GM18907 (cell line): ENCODE measurements around the gene LACTBL1.

ENCODE experiments used
- ATAC-seq: cut with Tn5 transposase; IDR thresholded peaks from one replicate; pipeline ENCODE4 v1.9.1; 2021; ENCODE audit warnings: mild to moderate bottlenecking, moderate library complexity; ENCODE audit not compliant: unreplicated experiment

The LACTBL1 gene

DNA sequence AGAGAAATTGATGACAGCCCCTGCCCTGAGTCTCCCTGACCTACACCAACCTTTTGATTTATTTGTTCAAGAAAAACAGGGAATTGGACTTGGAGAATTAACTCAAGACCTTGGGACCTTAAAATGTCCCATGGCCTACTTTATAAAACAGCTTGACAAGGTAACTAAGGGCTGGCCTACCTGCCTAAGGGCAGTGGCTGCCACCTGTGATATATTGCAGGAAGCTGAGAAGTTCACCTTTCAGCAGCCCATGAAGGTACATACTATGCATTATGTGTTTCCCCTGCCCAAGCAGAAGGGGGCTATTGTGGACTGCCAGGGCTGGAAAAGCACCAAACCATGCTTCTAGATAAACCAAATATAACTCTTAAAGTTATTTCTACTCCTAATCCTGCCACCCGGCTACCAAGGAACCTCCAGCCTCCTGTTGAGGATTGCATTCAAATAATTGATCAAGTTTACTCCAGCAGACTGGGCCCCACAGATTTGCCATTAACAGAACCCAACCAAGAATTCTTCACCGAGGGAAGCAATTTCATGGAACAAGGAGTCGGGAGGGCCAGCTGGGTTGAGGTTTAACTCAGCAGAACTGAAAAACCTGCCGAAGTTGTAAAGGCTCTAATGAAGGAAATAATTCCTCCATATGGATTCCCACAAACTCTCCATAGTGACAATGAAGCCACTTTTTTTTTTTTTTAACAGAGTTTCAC is 28.2 kb downstream of the LACTBL1 start:
- no peak for ATAC-seq

DNA sequence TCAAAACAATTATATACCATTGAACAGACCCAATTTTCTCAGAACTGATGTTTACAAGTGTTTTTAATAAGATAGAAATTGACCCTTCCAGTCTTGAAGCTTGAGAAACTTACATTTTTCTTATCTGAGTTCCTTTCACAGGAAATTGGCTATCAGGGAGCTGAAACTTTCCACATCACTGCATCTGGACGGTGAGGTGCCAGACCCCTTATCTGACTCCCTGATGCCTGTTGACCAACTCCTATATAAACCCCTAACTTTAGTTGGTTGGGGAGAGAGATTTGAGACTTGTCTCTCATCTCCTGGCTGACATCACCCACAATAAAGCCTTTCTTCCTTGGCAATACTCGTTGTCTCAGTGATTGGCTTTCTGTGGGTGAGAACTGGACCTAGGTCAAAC is 31.4 kb downstream of the LACTBL1 start:
- ATAC-seq, result no peak

DNA sequence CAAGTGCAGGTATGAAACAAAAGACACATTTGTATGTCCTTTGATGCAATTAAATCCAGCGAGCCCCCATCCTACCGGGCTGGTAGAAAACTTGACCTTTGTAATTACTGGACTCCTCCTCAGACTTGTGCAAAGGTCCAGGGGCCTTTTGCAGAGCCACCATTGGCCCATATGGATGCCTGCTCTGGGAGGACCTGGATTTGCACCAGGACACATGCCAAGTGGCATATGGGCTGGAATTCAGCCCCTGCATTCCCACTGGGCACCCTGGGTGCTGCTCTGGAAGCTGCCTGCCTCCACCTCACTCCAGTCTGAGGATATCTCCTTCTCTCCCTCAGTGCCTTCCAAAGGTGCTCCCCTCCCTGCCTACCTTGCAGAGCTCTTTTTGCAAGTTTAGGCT is 36.0 kb downstream of the LACTBL1 start:
- ATAC-seq, result no peak

DNA sequence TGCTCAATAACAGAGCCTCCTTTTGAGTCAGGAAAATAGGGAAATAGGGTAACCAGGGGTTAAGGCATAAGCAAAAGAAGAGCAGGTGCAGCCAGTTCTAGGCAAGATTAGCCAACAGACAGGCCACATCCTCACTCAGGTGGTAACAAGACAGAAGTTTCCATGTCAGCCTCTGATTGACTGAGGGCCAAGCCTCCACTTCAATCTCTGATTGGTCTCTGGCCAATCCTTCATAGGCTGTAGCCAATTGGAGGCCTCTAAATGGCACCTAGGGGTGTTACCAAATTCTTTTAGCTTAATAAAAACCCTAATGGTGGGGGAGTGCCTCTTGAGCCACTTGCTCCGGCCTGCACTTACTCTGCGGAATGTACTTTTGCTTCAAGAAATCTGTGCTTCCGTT is 37.2 kb downstream of the LACTBL1 start:
- no peak for ATAC-seq

DNA sequence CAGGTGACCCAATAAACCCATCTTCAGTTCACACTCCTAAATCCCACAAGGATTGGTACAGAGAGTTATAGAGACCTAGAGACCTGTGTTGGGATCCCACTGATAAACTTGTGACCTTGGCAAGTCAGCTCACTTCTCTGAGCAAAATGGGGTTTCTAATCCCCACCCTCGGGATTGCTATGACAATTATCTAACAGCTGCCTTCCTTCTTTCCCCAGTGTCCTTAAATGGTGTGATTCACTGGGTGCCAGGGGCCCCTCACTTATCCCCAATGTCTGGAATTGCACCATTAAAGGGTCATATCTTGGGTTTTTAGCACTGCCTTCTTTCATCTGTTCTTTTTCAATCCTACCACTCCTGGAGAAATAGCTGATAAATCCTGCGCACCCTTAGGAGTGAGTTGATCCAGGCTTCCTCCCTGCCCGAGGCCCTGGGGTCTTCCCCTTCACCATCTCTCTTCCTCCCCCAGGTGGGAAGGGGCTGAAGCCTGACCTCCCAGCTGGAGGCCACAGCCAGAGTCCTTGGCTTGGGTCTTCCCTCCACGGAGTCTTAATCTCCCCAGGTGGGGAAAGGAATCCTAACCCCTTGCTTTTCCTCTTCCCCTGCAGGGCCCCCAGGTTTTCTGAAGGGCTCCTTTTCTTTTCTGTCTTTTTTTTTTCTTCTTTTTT is 39.7 kb downstream of the LACTBL1 start:
- ATAC-seq, result no peak

DNA sequence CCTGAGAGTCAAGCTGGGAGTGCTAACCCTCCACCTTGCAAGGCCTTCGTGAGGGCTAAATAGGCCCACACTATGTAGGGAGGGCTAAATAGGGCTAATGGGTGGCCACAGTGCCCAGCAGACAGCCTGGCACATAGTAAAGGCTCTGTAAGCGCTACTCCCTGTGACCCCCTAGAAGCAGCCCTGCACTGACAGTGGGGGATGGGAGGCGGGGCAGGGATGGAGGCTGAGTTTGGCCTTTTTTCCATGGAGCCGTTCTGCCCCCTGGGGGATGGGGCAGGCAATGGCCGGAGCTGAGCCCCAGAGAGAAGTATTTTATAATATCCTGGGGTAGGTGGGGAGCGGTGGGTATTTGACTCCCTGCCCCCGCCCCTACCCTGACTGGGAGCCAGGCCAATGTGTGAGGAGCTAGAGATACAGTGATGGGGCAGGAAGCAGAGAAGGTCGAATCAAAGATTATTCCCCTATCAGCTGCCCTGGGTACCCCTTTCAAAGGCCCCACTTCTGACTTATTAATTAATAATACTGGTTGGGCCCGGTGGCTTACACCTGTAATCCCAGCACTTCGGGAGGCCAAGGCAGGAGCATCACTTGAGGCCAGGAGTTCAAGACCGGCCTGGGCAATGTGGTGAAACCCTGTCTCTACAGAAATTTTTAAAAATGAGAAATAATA is 42.3 kb downstream of the LACTBL1 start:
- ATAC-seq, result no peak

DNA sequence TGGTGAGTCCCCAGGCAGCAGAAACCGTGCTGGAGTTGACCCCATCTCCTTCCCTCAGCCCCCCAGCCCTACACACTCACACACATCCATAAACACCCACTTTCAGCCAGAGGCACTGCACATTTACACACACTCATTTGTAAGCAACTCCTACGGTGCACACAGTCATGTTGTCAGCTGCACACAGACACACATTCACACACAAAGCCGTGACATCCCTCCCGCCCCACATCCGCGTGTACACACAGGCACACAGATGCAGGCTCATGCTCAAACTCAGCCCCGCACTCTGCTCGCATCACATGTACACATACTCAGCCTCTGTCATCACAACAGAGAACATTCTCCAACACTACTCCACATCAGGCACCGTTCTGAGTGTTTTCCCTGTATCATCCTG is 47.6 kb downstream of the LACTBL1 start:
- no peak for ATAC-seq

DNA sequence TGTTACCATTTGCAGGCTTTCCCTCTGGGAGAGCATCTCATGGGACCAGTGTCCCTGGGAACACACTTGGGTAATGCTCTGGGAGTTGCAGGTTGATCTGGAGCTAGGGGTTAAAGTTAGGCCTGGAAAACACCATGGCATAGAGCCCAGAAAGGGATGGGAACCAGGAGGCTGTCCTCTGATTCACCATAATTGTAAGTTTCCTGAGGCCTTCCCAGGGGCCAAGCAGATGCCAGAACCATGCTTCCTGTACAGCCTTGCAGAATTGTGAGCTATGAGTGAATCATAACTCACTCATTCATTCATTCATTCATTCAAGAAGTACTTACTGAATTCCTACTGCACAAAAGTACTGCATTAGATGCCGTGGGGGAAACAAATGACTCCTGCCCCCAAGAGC is 50.0 kb downstream of the LACTBL1 start:
- no peak for ATAC-seq

DNA sequence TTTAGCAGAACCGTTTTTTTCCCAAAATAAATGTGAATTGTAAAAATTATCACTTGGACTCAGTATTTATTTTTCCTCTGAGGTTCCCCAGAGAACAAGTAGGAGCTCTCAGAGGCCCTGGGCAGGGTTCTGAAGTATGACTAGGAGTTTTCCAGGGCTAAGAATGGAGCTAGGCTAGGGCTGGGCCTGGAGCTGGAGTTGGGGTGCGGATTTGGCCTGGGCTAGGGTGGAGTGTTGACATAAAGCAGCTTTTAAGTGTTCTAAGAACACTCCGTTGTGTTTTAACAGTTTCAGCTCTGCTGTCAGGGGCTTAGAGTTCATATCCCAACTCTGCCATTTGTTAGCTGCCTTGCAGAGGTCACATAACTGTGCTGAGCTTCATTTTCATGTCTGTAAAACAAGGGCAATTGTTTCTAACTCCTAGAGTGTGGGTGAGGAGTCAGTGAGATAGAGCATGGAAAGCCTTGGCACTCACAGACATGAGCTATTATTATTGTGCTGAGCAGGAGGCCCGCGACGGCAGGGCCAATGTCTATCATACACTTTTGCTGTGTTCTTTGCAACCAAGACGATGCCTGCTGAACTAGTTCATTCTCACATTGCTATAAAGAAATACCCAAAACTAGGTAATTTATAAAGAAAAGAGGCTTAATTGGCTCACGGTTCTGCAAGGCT is 51.1 kb downstream of the LACTBL1 start:
- no peak for ATAC-seq

DNA sequence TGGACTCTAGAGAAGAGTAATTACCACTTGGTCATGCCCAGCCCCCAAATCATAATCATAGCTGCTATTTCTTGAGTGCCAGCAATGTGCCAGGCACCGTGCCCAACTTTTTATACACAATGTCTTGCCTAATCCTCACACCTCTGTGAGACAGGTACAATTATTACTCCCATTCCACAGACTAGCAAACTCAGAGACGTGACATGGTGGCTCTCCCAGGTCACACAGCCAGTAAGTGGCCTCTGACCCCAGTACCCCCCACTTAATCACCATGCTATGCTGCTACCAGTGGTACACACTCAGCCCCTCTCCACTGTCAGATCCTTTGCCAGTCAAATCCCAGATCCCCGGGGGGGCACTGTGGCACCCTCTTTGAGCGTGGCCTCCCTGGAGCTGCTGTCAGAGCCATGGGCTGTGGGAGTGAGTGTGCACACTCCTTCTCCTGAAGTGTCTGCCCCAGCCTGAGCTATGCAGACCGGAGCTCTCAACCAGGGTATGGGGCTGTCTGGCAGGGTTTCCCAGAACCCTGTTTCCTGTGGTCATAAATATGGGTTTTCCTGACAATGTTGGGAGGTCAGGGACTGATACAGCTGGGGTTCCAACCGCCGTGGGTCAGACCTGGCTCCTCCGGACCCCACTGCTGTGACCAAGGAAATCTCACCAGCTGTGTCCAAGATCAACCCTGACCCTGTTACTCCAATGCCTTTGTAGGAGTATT is 51.8 kb downstream of the LACTBL1 start:
- ATAC-seq, result no peak

DNA sequence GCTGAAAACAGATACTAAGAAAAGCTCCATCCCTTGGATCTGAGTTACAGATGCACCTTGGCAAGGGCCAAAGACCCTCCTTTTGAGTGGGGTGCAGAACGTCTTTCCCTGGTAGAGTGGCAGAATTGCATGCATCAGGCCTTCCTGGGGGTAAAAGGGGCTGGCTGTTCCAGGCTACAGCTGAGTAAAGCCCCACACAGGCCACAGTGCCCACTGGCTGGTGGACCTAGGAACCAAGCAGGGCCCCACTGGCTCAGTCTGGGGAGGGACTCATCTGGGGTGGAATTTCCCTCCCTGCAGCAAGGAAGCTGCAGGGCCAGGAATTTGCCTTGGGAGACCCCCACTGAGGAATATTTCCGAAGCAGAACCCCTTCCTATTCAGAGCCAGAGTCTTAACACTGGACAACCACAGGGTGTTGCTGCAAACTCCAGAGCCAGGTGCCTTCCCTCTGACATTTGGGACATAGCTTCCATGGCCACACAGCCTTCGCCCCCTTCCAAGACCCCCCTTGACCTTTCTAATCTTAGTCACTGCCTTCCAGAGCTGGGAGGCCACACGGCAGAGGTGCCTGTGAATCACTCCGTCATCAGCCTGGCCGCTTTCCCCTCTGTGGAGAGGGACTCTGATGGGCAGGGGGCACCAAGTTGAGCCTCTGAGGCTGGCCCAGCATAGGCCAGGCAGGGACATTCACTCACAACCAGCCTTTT is 52.5 kb downstream of the LACTBL1 start:
- ATAC-seq, result no peak

DNA sequence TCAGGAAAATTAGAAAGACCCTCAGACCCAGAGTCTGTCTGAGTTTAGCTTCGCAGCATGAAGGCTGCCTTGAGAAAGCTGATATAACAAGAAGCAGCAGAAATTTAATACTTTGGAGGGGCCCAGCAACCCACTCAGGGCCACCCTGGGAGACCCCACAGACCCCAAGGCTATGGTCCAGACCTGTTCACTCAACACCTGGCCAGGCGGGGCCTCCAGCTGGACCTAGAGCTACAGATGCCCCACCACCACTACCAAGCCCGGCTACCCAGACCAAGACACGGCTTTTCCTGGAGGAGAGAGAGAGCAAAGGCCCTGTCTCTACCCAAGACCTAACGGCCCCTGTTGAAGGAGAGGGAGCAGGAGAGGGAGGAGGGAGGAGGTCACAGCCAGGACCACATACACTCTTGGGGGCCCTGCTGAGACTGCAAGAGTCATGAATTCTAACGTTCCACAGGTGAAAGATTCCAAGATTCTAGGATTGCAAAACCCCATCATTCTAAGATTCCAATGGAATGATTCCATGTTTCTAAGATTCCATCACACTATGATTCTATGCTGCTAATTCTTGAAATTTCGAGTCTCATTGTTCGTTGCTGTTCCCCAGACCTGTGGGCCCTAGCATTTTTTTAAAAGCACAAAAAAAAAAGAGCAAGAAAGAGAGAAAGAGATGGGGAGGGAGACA is 53.2 kb downstream of the LACTBL1 start:
- no peak for ATAC-seq

DNA sequence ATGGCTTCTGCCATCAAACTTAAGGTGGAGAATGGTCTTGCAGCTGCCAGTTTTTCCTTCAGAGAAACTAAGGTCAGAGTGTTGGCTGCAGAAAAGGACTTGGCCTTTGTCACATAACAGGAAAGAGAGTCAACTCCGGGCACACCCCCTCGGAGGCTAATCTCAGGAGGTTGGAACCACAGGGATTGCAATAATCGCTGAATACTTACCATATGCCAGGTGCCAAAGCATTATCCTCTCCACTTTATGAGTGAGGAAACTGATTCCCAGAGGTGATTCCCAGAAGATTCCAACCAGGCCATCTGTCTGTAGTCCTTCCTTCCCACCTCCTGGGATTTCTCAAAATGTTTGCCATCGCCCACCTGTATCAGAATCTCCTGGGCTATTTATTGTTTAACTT is 54.0 kb downstream of the LACTBL1 start:
- no peak for ATAC-seq

DNA sequence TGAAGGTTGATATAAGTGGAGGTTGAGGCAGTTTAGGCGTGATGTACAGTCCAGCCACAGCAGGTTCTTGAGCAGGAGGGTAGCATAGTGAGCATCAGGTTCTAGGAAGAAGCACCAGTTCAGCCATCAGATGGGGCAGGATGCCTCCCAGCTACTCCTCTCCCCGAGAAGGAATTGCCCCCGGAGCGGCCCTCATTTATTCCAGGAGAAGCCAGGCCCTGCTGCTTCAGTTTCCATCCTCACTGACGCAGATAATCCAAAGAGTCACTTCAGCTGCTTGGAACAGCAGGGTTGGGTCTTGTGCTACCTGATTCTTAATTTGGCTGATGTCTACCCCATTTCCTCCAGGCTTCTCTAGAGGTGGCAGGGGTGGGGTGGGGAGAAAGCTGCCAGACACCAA is 54.7 kb downstream of the LACTBL1 start:
- no peak for ATAC-seq

DNA sequence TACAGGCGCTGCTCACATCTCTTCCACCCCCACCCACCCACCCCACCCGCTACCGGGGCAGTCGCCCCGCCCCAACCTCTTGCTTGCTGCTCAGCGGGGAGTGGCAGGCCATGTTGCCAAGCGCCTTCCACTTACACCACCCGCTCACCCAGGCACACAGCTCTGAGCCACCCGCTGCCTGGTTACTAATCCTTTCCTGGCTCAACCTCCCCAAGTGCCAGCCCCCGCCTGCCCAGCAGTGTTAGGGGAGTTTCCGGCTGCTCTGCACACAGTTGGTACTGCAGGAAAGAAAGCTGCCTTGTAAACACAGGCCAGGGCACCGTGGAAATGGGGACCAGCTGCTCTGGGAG is 56.2 kb downstream of the LACTBL1 start:
- no peak for ATAC-seq

DNA sequence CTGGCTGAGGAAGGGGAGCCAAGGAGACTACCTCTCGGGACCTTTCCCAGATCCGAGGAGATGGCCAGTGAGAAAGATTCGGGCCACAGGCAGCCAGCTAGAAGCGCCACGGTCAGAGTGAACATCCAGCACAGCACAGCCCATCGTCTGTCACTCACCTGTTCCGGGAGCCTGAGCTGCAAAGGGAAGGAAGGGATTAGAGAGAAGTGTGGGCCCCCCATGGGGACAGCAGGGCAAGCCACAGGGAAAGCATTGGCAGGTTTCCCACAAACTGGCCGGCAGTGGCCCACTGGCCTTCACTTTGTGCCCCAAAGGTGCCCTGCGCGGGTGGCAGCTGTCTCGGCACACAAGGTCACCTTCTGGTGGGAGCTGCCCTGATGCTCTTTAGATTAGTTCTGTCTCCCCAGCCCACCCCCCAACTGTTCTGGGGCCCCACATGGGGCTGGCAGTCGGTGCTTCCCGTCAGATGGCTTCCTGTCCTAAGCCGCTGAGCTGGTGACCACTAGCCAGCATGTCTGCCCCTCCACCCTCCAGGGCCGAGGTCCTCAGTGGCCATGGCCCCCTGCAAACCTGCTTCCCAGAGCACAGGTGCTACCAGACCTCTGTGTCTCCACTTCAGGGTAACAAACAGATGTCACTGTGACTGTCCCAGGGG is 56.7 kb downstream of the LACTBL1 start:
- ATAC-seq, result no peak

DNA sequence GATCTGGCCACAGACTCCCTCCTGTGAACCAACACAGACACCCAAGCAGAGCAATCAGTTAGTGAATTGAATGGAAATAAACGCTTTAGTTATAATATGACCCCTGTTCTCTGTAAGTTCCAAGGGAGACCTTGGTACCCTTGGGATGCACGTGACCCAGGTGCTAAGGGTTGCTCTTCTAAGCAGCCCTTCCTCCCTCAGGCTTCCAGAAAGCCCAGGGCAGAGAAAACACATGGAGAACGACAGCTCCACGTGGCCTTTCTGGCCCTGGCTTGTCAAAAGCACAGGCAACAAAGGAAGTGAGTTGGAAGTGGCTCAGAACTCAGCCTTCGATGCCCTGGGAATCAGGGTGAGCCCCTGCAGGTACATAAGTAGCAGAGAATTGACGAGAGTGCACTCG is 57.4 kb downstream of the LACTBL1 start:
- ATAC-seq, result no peak

DNA sequence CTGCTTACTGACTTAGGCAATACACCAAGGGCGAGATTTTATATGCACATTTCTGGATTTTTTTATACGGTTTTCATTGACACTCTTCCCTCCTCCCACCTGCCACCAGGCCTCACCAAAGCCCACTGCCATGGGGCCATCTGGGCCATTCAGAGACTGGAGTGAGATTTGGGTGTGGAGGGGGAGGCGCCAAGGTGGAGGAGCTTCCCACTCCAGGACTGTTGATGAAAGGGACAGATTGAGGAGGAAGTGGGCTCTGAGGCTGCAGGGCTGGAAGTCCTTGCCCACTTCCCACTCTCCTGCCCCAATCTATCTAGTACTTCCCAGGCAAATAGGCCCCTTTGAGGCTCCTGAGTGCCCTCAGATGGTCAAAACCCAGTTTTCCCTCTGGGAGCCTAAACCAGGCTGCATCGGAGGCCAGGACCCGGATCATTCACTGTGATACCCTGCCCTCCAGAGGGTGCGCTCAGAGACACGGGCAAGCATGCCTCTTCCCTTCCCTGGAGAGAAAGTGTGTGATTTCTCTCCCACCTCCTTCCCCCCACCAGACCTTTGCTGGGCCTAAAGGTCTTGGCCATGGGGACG is 57.9 kb downstream of the LACTBL1 start:
- ATAC-seq, result no peak

DNA sequence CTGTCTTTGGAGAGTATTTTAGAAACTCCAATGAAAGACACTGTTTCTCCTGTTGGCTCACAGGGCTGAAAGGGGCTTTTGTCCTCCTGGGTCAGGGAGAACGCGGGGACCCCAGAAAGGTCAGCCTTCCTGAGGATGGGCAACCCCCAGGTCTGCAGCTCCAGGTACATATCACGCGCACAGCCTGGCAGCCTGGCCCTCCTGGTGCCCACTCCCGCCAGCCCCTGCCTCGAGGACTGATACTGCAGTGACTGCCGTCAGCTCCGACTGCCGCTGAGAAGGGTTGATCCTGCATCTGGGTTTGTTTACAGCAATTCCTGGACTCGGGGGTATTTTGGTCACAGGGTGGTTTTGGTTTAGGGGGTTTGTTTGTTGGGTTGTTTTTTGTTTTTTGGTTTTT is 58.5 kb downstream of the LACTBL1 start:
- ATAC-seq, result no peak
